Dedifferentiated amniotic fluid mesenchymal stem cell (primary cell): Measurements from ENCODE around the gene GXYLT1.
"Not testable (repeated sequence)": the region's sequence is repeated elsewhere in the genome, so short reads cannot be mapped to it uniquely, and the experiment has no call there.

ENCODE experiments used
- DNase-seq: peaks from one replicate; pipeline ENCODE4 v3.0.0-alpha.2; 2016; ENCODE audit errors: extremely low spot score

GXYLT1 gene

GRCh38 chr12:42099433-42099832 lies 45.2 kb downstream of the GXYLT1 start:
- no peak for DNase-seq

GRCh38 chr12:42097971-42098370 lies 46.7 kb downstream of the GXYLT1 start:
- no peak for DNase-seq

DNA sequence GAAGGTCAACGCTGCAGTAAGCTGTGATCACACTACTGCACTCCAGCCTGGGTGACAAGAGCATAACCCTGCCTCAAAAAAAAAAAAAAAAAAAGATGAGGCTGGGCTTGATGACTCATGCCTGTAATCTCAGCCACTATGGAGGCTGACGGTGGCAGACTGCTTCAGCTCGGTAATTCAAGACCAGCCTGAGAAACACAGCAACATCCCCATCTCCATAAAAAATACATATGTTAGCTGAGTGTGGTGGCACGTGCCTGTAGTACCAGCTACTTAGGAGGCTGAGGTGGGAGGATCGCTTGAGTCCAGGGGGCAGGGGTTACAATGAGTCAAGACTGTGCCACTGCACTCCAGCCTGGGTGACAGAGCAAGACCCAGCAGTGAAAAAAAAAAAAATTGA lies 50.4 kb downstream of the GXYLT1 start:
- no peak for DNase-seq

DNA sequence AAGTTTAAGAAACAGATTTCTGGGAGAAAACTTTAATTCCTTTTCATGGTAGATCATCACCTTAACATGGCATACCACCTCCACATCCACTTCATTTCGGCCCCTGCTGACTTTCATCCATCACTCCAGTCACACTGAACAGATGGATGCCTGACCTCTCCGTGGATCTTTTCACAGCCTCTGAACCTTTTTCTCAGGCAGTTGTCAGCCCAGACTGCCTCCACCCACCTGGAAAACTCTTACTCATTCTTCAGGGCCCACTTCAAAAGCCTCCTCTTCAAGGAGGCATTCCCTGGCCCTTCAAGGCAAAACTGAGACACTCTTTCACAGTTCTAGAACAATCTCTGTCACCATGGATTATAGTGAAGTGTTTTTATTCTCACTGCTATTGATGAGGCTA lies 52.9 kb downstream of the GXYLT1 start:
- DNase-seq = no peak

DNA sequence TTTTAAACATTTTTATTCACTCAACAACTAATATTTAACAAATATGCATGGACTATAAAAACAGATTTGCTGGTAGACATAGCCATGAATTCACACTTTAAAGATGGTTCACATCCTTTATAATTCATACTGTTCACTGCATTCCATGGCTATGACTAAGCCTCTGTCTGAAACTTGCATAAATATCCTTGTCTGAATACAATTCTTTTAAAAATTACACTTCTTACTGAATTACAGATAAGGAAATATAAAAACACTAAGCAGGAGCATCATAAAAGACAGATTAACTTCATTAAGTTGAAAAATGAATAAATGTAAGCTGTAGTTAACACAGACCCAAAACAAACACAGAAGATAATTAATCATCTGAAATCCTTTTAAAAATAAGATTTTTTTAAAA lies 53.8 kb downstream of the GXYLT1 start:
- no peak for DNase-seq

- no peak for DNase-seq
These were observed 58.6 kb downstream of the GXYLT1 start for GRCh38 chr12:42086031-42086430.

DNA sequence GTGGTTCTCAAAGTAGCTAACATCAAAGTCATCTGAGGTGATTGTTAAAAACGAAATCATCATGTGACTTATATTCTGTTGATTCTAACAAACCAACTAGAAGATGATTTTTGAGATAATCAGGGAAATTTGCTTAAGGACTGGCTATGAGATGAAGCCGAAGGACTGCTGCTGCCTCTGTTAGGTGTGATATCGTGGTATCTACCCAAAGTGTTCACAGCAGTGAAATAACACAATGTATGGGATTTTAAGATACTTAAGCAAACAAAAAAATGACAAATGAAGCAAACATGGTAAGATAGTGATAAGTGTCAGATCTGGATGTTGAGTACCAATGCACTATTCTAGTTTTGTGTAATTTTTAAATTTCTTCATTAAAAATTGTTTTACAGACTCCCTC lies 59.1 kb downstream of the GXYLT1 start:
- no peak for DNase-seq

DNA sequence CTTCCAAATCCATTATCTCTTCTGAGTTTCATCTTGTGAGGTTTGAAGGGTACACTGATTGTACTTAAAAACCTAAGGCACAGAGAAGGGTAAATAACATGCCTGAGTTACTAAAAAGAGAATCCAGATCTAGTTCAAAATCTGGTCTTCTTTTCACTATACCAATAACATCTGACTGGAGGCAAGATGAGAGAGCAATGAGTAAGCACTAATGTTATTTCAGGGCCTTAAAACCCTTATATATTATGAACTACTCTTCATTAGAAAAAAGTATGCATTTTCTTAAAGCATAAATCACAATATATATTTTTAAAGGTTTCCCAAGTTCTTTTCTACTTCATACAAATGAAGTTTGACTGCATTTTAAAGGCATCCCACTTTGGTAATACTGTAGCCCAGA lies 60.2 kb downstream of the GXYLT1 start:
- DNase-seq = no peak

DNA sequence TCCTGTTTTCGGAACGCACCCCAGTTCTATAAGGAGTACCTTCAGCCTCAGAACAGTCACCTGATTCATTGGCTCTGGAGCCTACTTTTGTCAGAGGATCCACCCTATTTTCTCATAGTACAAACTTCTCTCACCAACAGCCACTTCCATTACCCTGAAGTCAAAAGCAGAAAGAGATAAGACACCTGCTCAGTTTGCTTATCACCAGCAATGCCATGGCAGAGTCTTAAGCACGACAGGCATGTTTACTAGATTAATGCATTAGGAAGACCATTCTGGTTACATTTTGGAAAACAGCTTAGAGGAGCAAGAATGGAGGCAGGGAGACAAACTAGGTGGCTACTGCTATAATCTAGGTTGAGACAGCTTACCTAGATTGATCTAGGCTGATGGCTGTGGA lies 67.7 kb downstream of the GXYLT1 start:
- no peak for DNase-seq

DNA sequence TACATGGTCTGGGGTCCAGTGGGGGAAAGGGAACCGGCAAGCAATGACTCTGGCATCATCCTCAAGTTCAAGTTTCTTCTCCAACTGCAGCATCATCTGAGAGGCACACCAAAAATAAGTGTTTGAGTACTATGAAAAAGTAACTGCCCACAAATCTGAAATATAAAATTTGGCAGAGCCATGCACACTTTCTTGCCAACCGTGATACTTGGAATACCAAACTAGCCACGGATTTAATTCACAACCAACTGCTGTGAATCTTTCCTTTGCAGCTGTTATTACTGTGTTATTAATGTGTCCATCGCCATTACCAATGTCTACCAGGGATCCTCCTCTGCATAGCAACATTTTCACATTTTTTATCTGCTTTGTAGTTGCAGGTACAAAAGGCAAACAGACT lies 74.6 kb downstream of the GXYLT1 start:
- no peak for DNase-seq

DNA sequence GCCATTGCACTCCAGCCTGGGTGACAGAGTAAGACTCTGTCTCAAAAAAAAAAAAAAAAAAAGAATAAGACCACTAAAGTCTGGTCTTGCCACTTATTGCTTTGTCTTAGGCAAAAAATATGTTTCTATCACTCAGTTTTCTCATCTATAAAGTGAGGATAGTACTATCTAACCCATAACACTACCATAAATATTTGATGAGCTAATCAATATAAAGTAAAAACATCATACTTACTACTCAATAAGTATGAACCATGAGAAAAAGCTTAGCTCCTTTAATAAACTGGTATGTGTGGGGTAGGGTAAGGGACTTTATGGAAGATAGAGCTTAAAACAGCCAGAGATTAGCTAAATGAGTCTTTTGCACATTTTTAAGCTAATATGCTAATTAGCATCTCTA lies 85.5 kb downstream of the GXYLT1 start:
- DNase-seq = no peak

- DNase-seq = no peak
These were observed 88.5 kb downstream of the GXYLT1 start for GRCh38 chr12:42056130-42056529.

DNA sequence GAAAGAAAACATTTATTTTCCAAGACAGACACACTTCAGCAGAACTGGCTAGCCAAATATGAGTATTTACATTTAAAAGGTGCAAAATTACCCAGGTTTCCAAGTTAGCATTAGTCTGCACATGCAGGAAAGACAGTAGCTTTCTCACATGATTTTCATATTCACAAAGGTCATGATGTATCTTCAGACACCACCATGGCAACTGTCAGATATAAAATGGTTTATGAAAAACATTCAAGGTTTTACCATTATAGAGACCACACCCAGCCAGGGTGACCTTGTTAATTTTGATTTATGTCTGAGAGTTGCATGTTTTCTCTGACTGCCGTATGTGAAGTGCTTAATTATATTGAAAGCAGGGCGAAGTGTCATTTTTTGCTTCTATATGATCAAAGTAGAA lies 91.2 kb downstream of the GXYLT1 start:
- DNase-seq = no peak

DNA sequence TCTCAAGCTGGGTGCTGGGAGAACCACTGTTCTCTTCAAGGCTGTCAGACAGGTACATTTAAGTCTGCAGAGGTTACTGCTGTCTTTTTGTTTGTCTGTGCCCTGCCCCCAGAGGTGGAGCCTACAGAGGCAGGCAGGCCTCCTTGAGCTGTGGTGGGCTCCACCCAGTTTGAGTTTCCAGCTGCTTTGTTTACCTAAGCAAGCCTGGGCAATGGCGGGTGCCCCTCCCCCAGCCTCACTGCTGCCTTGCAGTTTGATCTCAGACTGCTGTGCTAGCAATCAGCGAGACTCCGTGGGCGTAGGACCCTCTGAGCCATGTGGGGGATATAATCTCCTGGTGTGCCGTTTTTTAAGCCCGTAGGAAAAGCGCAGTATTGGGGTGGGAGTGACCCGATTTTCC lies 95.7 kb downstream of the GXYLT1 start:
- DNase-seq = not testable (repeated sequence)

GRCh38 chr12:42039577-42039976 lies 105.1 kb downstream of the GXYLT1 start:
- no peak for DNase-seq

DNA sequence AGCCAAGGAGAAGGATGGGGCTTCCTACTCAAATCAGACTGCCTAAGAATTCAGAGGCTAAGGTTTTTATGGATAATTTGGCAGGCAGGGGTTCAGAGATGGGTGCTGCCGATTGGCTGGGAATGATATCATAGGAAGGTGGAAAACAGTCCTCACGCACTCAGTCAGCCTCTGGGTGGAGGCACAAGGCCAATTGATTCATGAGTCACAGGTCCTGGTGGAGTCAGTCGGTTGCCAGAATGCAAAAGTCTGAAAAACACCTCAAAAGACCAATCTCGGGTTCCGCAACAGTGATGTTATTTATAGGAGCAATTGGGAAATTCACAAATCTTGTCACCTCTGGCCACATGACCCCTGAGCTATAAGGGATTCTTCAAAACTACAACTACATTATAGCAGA lies 105.5 kb downstream of the GXYLT1 start:
- DNase-seq = no peak

DNA sequence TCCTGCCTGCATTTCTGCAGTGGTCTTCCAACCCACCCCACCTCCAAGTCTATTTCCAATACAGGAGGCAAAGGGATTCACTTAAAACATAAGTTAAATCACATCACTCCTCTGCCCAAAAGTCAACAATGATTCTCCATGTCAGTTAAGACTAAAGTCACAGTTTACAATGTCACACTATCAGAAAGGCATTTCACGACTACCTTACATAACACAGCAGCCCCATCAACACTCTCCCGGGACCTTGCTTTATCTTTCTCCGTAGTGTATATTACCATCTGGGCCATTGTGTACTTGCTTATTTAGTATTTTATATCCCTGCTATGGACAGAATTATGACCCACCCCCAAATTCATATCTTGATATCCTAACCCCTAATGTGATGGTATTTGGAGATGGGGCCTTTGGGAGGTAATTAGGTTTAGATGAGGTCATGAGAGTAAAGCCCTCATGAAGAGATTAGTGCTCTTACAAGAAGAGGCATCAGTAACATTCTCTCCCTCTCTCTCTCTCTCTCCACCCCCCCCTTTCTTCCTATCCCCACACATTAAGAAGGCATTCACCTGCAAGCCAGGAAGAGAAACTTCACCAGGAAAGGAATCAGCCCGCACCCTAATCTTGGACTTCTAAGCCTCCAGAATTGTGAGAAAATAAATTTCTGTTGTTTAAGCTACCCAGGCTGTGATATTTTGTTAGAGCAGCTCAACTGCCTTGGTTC lies 112.7 kb downstream of the GXYLT1 start:
- no peak for DNase-seq
